Kidney (tissue), 14 donors: Measurements from ENCODE around the gene EFCAB6. TPM values are rescaled to one million over a fixed set of nuclear protein-coding genes. Genes with fewer than 3 reads are reported as not detected.
A peak's percentile ranks its signal among the peaks of the same experiment; 100 is the strongest.

ENCODE experiments used
- DNase-seq, 5 donors: peaks; one replicate each; pipeline ENCODE4 v3.0.0-alpha.2; 2013 to 2020
- FAIRE-seq: peaks from 2 replicates; lab custom pipeline; 2012; peaks lifted over from hg19 to GRCh38; lab: Jason Lieb, UNC
- H3K27ac ChIP-seq, 2 donors: one replicate each; pipeline ENCODE4 v1.7.0; 2013; ENCODE audit warnings: low read depth in 2 of 2, low read length in 2 of 2, inconsistent platforms in 1 of 2
- H3K27me3 ChIP-seq: one replicate; pipeline ENCODE4 v1.7.1; 2013; ENCODE audit warnings: low read length, inconsistent platforms; ENCODE audit not compliant: control insufficient read depth, insufficient read depth
- H3K36me3 ChIP-seq, 3 donors: one replicate each; pipeline versions ENCODE4 v1.7.0 to v1.7.1; 2013; ENCODE audit warnings: low read length in 3 of 3, control low read depth in 1 of 3, inconsistent platforms in 1 of 3; ENCODE audit not compliant: insufficient read depth in 3 of 3, control insufficient read depth in 2 of 3
- H3K4me1 ChIP-seq, 3 donors: one replicate each; pipeline versions ENCODE4 v1.7.0 to v1.7.1; 2013; ENCODE audit warnings: low read length in 3 of 3, inconsistent platforms in 1 of 3, low read depth in 1 of 3; ENCODE audit not compliant: control insufficient read depth in 2 of 3, insufficient read depth in 2 of 3
- H3K4me3 ChIP-seq, 3 donors: one replicate each; pipeline versions ENCODE4 v1.7.0 to v1.8.1; 2013; ENCODE audit warnings: low read length in 3 of 3, control low read depth in 1 of 3, inconsistent platforms in 1 of 3
- H3K9ac ChIP-seq, 3 donors: one replicate each; pipeline versions ENCODE4 v1.7.0 to v1.7.1; 2013; ENCODE audit warnings: low read length in 3 of 3, control low read depth in 1 of 3, inconsistent platforms in 1 of 3
- H3K9me3 ChIP-seq, 3 donors: one replicate each; pipeline versions ENCODE4 v1.7.0 to v1.7.1; 2013; ENCODE audit warnings: low read length in 3 of 3, control low read depth in 1 of 3, inconsistent platforms in 1 of 3; ENCODE audit not compliant: control insufficient read depth in 2 of 3, insufficient read depth in 1 of 3
- CTCF ChIP-seq: IDR thresholded peaks from 3 replicates; pipeline ENCODE4 v1.5.1; 2012; ENCODE audit warnings: mild to moderate bottlenecking, moderate library complexity, borderline replicate concordance; ENCODE audit not compliant: insufficient read depth; ENCODE audit errors: extremely low read depth
- intact Hi-C: fragments of 100-400 bp; cut with DNase I; formaldehyde crosslinking; loops from one replicate; pipeline ENCODE4 v1.11.1; 2022
- polyA plus RNA-seq: library from polyadenylated mRNA; stranded (reverse); fragments of 350-450 nt; fragmentation: Illumina TruSeq; extraction: RNeasy Lipid Tissue Mini Kit (QIAGEN cat#74804); gene quantifications from one replicate; pipeline ENCODE4 v1.2.3, GENCODE V29; 2014; ENCODE audit warnings: low read depth, low replicate concordance; ENCODE audit not compliant: insufficient read depth
- total RNA-seq: library from RNA; stranded (reverse); fragmentation: NEBNext Ultra II Directional; extraction: Animal tissue kit (Norgen Biotek cat#: 25700); gene quantifications from one replicate; pipeline ENCODE4 v1.2.1, GENCODE V29; 2021
- donor health status: control.
- donor health status: control.
- donor health status: control.
- donor health status: control.
- donor health status: control.
- donor health status: DM: yes; HTN: yes; CAD: no.
- donor health status: Normal renal cell carcinoma (clear cell type).

The EFCAB6 gene
- total and polyA plus RNA-seq, 2 donors from 2014 or later, result 1.5 to 11.8 TPM

- H3K27me3 ChIP-seq, result no peaks in the 10 kb centered on the region
- H3K9me3 ChIP-seq, result peaks cover 0 to 2% (median 0%) of the 10 kb centered on the region in 3 donors
- TF ChIP-seq CTCF, result no peak
- no peaks in the 10 kb centered on the region for H3K4me1 ChIP-seq
- DNase-seq, result no peak
- no peaks in the 10 kb centered on the region for H3K36me3 ChIP-seq
- H3K27ac ChIP-seq, result no peak overlapping the region
- H3K9ac ChIP-seq, result no peak overlapping the region
- intact Hi-C loops, result no loop called here
- FAIRE-seq, result no peak
- H3K4me3 ChIP-seq, result no peak overlapping the region
These were observed 307.3 kb downstream of the EFCAB6 start for GRCh38 chr22:43504666-43505261.

GRCh38 chr22:43504068-43504467, 308.0 kb downstream of the EFCAB6 start:
- H3K9me3 ChIP-seq, result peaks cover 0 to 2% (median 0%) of the 10 kb centered on the region in 3 donors
- no peak overlapping the region for H3K4me3 ChIP-seq
- H3K27me3 ChIP-seq, result no peaks in the 10 kb centered on the region
- no peaks in the 10 kb centered on the region for H3K36me3 ChIP-seq
- no peak overlapping the region for H3K9ac ChIP-seq
- TF ChIP-seq CTCF, result no peak
- no peaks in the 10 kb centered on the region for H3K4me1 ChIP-seq
- intact Hi-C loops, result no loop called here
- FAIRE-seq, result no peak
- no peak overlapping the region for H3K27ac ChIP-seq
- no peak for DNase-seq

GRCh38 chr22:43502306-43502874, 309.7 kb downstream of the EFCAB6 start:
- Histone ChIP-seq H3K9ac (no peak overlapping the region), H3K36me3 (no peaks in the 10 kb centered on the region), H3K4me1 (no peaks in the 10 kb centered on the region), H3K27me3 (no peaks in the 10 kb centered on the region), H3K4me3 (no peak overlapping the region), H3K9me3 (peaks cover 0 to 2% (median 0%) of the 10 kb centered on the region in 3 donors), H3K27ac (no peak overlapping the region)
- peak in 1 of 5 donors; percentile 47 for DNase-seq
- FAIRE-seq, result no peak
- intact Hi-C loops, result no loop called here
- TF ChIP-seq CTCF, result no peak
